WTC11 (cell line): ENCODE measurements around the gene GGA3. TPM values are rescaled to one million over a fixed set of nuclear protein-coding genes. Genes with fewer than 3 reads are reported as not detected.
A peak's percentile ranks its signal among the peaks of the same experiment; 100 is the strongest.
"Not testable (repeated sequence)": the region's sequence is repeated elsewhere in the genome, so short reads cannot be mapped to it uniquely, and the experiment has no call there.

ENCODE experiments used
- ATAC-seq: fragments of 200-7000 bp; cut with Tn5 transposase; 2 replicates; pipeline ENCODE4 v1.10.0; 2021; ENCODE audit warnings: mild to moderate bottlenecking, moderate library complexity
- CTCF ChIA-PET: fragments of 300-600 bp; sonication (Branson Sonifier 250); formaldehyde crosslinking; loops from one replicate; lab custom pipeline; 2021; ENCODE audit warnings: antibody characterized with exemption; lab: Charles Lee
- POLR2A ChIA-PET: fragments of 350-600 bp; sonication (Branson Sonifier 250); formaldehyde crosslinking; loops from one replicate; lab custom pipeline; 2021; ENCODE audit warnings: antibody characterized with exemption; lab: Charles Lee
- DNase-seq: peaks from one replicate; pipeline ENCODE4 v3.0.0; 2021; ENCODE audit warnings: low spot score
- H3K27ac Mint-ChIP-seq: 2 replicates; pipeline ENCODE4 v1.8.0; 2021; ENCODE audit warnings: mixed read lengths
- H3K27me3 Mint-ChIP-seq: 2 replicates; pipeline ENCODE4 v1.8.0; 2021; ENCODE audit warnings: low read depth, mild to moderate bottlenecking, moderate library complexity, mixed read lengths
- H3K36me3 Mint-ChIP-seq: 2 replicates; pipeline ENCODE4 v1.8.0; 2021; ENCODE audit warnings: mixed read lengths
- H3K4me1 Mint-ChIP-seq: 2 replicates; pipeline ENCODE4 v1.8.0; 2022; ENCODE audit warnings: mixed read lengths
- H3K4me3 Mint-ChIP-seq: 2 replicates; pipeline ENCODE4 v1.8.0; 2021; ENCODE audit warnings: mild to moderate bottlenecking, moderate library complexity, mixed read lengths
- H3K9me3 Mint-ChIP-seq: 2 replicates; pipeline ENCODE4 v1.8.0; 2021; ENCODE audit warnings: mixed read lengths
- AR ChIP-seq: fragments of 250-450 bp; sonication (Bioruptor Pico); IDR thresholded peaks from 2 replicates; pipeline ENCODE4 v1.9.0; 2021; ENCODE audit warnings: mild to moderate bottlenecking
- CREB1 ChIP-seq: sonication (generic); formaldehyde crosslinking; IDR thresholded peaks from 2 replicates; pipeline ENCODE4 v1.8.0; 2023; ENCODE audit warnings: mild to moderate bottlenecking, missing genetic modification reagents
- FOXP1 ChIP-seq: sonication (generic); formaldehyde crosslinking; IDR thresholded peaks from 2 replicates; pipeline ENCODE4 v1.8.0; 2022; ENCODE audit warnings: missing genetic modification reagents, mild to moderate bottlenecking, moderate library complexity, borderline replicate concordance
- JAZF1 ChIP-seq: fragments of 250-450 bp; sonication (Bioruptor Pico); IDR thresholded peaks from 2 replicates; pipeline ENCODE4 v1.9.0; 2021; ENCODE audit warnings: moderate library complexity, mild to moderate bottlenecking, inconsistent platforms
- MLX ChIP-seq: sonication (generic); formaldehyde crosslinking; IDR thresholded peaks from 2 replicates; pipeline ENCODE4 v1.8.1; 2023; ENCODE audit warnings: mild to moderate bottlenecking, missing genetic modification reagents, moderate library complexity
- NFYB ChIP-seq: sonication (generic); formaldehyde crosslinking; conservative IDR thresholded peaks from 2 replicates; pipeline ENCODE4 v1.8.0; 2022; ENCODE audit warnings: low read depth, missing genetic modification reagents
- NR2C2 ChIP-seq: sonication (generic); formaldehyde crosslinking; IDR thresholded peaks from 2 replicates; pipeline ENCODE4 v1.8.0; 2022; ENCODE audit warnings: mild to moderate bottlenecking, missing genetic modification reagents
- NR3C1 ChIP-seq: sonication (generic); formaldehyde crosslinking; conservative IDR thresholded peaks from 2 replicates; pipeline ENCODE4 v1.8.1; 2023; ENCODE audit warnings: low read depth, mild to moderate bottlenecking, missing genetic modification reagents
- SMAD3 ChIP-seq: sonication (generic); formaldehyde crosslinking; IDR thresholded peaks from 2 replicates; pipeline ENCODE4 v1.8.0; 2022; ENCODE audit warnings: missing genetic modification reagents, mild to moderate bottlenecking, borderline replicate concordance
- SMAD4 ChIP-seq: sonication (generic); formaldehyde crosslinking; IDR thresholded peaks from 2 replicates; pipeline ENCODE4 v1.8.0; 2022; ENCODE audit warnings: mild to moderate bottlenecking, missing genetic modification reagents
- ZNF121 ChIP-seq: sonication (generic); formaldehyde crosslinking; IDR thresholded peaks from 2 replicates; pipeline ENCODE4 v1.8.0; 2023; ENCODE audit warnings: missing genetic modification reagents
- ZNF232 ChIP-seq: sonication (generic); formaldehyde crosslinking; IDR thresholded peaks from 2 replicates; pipeline ENCODE4 v1.8.0; 2022; ENCODE audit warnings: mild to moderate bottlenecking, missing genetic modification reagents
- ZNF396 ChIP-seq: fragments of 250-450 bp; sonication (Bioruptor Pico); IDR thresholded peaks from 2 replicates; pipeline ENCODE4 v1.8.0; 2021; ENCODE audit warnings: mild to moderate bottlenecking, moderate library complexity, borderline replicate concordance
- total RNA-seq: library from RNA; stranded (reverse); gene quantifications from 3 replicates; pipeline ENCODE4 v1.2.3, GENCODE V29; 2021
- TF ChIP-seq, protein P1 (sequence below): fragments of 250-450 bp; sonication (Bioruptor Pico); conservative IDR thresholded peaks from 2 replicates; pipeline ENCODE4 v1.9.0; 2021; ENCODE audit warnings: mild to moderate bottlenecking

Gene GGA3
- total RNA-seq, 1 experiment from 2014 or later, result 66.9 TPM

DNA sequence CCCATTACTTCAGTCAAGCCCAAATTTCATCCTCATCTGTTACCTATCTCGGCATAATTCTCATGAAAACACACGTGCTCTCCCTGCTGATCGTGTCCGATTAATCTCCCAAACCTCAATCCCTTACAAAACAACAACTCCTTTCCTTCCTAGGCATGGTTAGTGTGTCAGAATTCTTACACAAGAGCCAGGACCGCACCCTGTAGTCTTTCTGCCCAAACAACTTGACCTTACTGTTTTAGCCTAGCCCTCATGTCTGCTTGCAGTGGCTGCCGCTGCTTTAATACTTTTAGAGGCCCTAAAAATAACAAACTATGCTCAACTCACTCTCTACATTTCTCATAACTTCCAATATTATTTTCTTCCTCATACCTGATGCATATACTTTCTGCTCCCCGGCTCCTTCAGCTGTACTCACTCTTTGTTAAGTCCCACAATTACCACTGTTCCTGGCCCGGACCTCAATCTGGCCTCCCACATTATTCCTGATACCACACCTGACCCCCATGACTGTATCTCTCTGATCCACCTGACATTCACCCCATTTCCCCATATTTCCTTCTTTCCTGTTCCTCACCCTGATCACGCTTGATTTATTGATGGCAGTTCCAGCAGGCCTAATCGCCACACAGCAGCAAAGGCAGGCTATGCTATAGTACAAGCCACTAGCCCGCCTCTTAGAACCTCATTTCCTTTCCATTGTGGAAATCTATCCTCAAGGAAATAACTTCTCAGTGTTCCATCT, 5.3 kb downstream of the GGA3 start:
- H3K4me1 Mint-ChIP-seq, result peaks cover 52% of the 10 kb centered on the region
- POLR2A ChIA-PET, CTCF ChIA-PET, DNase-seq, H3K27me3 Mint-ChIP-seq, H3K4me3 Mint-ChIP-seq, ATAC-seq: not testable (repeated sequence)
- peaks cover 15% of the 10 kb centered on the region for H3K9me3 Mint-ChIP-seq
- peaks cover 13% of the 10 kb centered on the region for H3K36me3 Mint-ChIP-seq
- peak overlapping the region; percentile 51 for H3K27ac Mint-ChIP-seq

DNA sequence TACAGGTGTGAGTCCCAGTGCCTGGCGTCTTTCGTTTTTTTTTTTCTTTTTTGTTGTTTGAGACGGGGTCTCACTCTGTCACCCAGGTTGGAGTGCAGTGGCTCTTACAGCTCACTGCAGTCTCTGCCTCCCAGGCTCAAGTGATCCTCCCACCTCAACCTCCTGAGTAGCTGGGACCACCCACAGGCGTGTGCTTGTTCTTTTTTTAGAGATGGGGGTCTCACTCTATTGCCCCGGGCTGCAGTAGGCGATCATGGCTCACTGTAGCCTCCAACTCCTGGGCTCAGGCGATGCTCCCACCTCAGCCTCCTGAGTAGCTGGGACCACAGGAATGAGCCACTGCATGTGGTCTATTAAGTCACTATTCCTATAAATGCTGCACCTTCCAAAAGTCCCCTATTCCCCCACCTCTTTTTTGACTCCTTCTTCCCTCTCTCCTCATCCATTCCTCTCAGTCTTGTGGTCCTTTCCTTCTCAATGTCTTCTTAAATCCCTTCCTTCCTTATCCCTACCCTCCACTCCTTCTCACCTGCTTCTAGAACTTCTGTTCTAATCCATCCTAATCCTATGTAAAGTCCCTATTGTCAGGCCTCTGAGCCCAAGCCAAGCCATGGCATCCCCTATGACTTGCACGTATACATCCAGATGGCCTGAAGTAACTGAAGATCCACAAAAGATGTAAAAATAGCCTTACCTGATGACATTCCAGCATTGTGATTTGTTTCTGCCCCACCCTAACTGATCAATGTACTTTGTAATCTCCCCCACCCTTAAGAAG, 9.2 kb downstream of the GGA3 start:
- H3K4me3 Mint-ChIP-seq, result no peak overlapping the region
- H3K27me3 Mint-ChIP-seq, result no peaks in the 10 kb centered on the region
- H3K27ac Mint-ChIP-seq, result peak overlapping the region; percentile 86; the same call in 1 of the 2 replicates
- DNase-seq (no peak), ATAC-seq (no peak)
- ChIA-PET CTCF (interaction anchor here (1.1 to 5.1 kb wide), 2 partner anchors 12 to 19 kb away, joined by 3 to 56 read pairs; partner anchors contain the start of gene MIF4GD), POLR2A (no interaction called here)
- peaks cover 48% of the 10 kb centered on the region for H3K4me1 Mint-ChIP-seq
- peaks cover 13% of the 10 kb centered on the region for H3K36me3 Mint-ChIP-seq
- TF ChIP-seq MLX (CRISPR knock-in tag) (no peak), ZNF232 (CRISPR knock-in tag) (no peak), ZNF121 (CRISPR knock-in tag) (peak; percentile 68; the same call in 1 of the 2 replicates), SMAD3 (CRISPR knock-in tag) (no peak), AR (CRISPR knock-in tag) (no peak), NFYB (CRISPR knock-in tag) (no peak), ZNF396 (CRISPR knock-in tag) (no peak), FOXP1 (CRISPR knock-in tag) (no peak)
- TF ChIP-seq, protein P1, sequence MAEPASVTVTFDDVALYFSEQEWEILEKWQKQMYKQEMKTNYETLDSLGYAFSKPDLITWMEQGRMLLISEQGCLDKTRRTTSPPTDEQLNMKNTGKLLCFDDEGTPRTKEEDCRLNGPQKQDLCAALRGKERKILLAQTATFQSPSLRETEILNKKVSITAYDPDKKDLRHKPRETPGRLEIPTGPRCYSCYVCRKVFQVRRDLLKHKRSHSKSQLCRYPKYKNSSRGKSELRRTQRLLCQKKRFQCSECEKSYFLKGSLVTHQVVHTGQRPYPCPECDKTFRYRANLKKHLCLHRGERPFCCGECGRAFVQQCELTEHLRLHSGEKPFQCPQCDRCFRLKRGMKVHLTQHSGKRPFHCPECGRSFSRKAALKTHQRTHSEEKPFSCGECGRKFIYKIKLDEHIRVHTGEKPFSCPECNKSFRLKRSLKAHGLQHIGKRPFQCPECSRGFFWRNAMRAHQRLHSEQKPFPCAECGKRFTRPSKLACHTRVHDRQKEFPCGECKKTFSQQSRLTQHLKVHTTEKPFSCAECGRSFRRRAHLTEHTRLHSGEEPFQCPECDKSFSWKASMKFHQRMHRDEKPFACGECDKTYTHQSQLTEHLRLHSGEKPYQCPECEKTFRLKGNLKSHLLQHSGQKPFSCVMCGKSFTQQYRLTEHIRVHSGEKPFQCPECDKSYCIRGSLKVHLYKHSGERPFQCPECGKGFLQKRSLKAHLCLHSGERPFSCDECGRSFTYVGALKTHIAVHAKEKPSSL, result no peak
- peaks cover 15% of the 10 kb centered on the region for H3K9me3 Mint-ChIP-seq

DNA sequence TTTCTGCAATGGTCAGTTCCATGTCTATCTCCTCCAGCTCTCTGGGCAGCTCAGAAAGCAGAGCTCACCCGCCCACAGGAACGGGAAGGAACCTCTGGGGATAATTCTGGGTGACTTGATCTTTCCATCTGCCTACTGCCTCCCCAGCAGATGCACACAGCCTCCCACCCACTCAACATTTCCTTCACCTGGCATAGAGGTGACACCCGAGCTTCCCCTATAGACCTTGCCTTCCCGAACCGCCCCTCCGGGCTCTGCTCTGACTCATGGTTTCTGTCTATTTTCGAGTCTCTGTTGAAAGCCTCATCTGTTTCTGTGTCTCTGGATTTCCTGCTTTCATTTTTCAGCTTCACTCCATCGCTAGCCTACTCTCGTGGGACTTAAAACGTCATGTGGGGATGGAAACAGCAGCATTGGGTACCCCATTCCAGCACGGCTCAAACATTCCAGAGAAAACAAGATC, 11.4 kb downstream of the GGA3 start:
- Mint-ChIP-seq H3K27me3 (no peaks in the 10 kb centered on the region), H3K9me3 (peaks cover 15% of the 10 kb centered on the region), H3K27ac (peak overlapping the region; percentile 78), H3K36me3 (peaks cover 23% of the 10 kb centered on the region), H3K4me1 (peaks cover 48% of the 10 kb centered on the region), H3K4me3 (no peak overlapping the region)
- no peak for TF ChIP-seq JAZF1 (CRISPR knock-in tag)
- TF ChIP-seq, protein P1, result no peak
- no peak for TF ChIP-seq CREB1 (CRISPR knock-in tag)
- TF ChIP-seq NR2C2 (CRISPR knock-in tag), result no peak
- TF ChIP-seq SMAD4 (CRISPR knock-in tag), result no peak
- no peak for TF ChIP-seq NR3C1
- no peak for ATAC-seq
- ChIA-PET POLR2A (interaction anchor here (0.6 to 1.4 kb wide), 4 partner anchors 10 to 163 kb away, joined by 3 to 7 read pairs (median 4); partner anchors contain the start of genes GGA3, MRPS7 and NT5C), CTCF (interaction anchor here (1.6 to 5.6 kb wide), 4 partner anchors 10 to 162 kb away, joined by 4 to 56 read pairs (median 22); partner anchors contain the start of gene MIF4GD)
- no peak for DNase-seq
